SK-N-SH (cell line): ENCODE results near the gene LDHD. TPM values are rescaled to one million over a fixed set of nuclear protein-coding genes. Genes with fewer than 3 reads are reported as not detected.

Experiments
- CTCF ChIA-PET: fragments of 300-600, 350-600 bp; formaldehyde crosslinking; extraction: SDS; loops from one replicate; lab custom pipeline; 2021; lab: Yijun Ruan, JAX
- POLR2A ChIA-PET: fragments of 350-600 bp; sonication (Branson Sonifier 250); formaldehyde crosslinking; extraction: SDS; loops from one replicate; lab custom pipeline; 2020; ENCODE audit warnings: antibody characterized with exemption, inconsistent platforms; lab: Yijun Ruan, JAX
- DNase-seq: peaks from one replicate; pipeline ENCODE4 v3.0.0; 2012
- H2AFZ ChIP-seq: fragments of 200-600 bp; sonication (generic); 2 replicates; pipeline ENCODE4 v1.8.1; 2016; ENCODE audit warnings: antibody characterized with exemption, mild to moderate bottlenecking, low read depth
- H3F3A ChIP-seq: fragments of 200-600 bp; sonication (generic); replicated peaks from 2 replicates; pipeline ENCODE3; 2016; ENCODE audit warnings: antibody characterized with exemption, mild to moderate bottlenecking; ENCODE audit not compliant: insufficient read depth
- H3K27ac ChIP-seq, 2 experiments: fragments of 200-500 bp in 1 of 2; fragments of 200-600 bp in 1 of 2; sonication (Bioruptor generic) in 1 of 2; sonication (generic), shearing (Covaris generic) in 1 of 2; 2 replicates each; pipeline versions ENCODE4 v1.5.1 to v1.6.1; 2014 to 2016; ENCODE audit warnings: low read depth in 2 of 2, inconsistent platforms in 1 of 2, low read length in 1 of 2, mild to moderate bottlenecking in 1 of 2, mixed read lengths in 1 of 2
- H3K27me3 ChIP-seq: fragments of 200-600 bp; sonication (generic), shearing (Covaris generic); 2 replicates; pipeline ENCODE4 v1.6.1; 2016; ENCODE audit warnings: mixed run types; ENCODE audit not compliant: insufficient read depth
- H3K36me3 ChIP-seq, 2 experiments: fragments of 200-500 bp in 1 of 2; fragments of 200-600 bp in 1 of 2; sonication (Bioruptor generic) in 1 of 2; sonication (generic) in 1 of 2; replicated peaks in 1 of 2; 2 replicates each; pipeline versions ENCODE3 to v1.5.1; 2014 to 2016; ENCODE audit warnings: low read length in 1 of 2, mild to moderate bottlenecking in 1 of 2; ENCODE audit not compliant: insufficient read depth in 2 of 2, control insufficient read depth in 1 of 2
- H3K4me1 ChIP-seq, 2 experiments: fragments of 200-500 bp in 1 of 2; fragments of 200-600 bp in 1 of 2; sonication (Bioruptor generic) in 1 of 2; sonication (generic), shearing (Covaris generic) in 1 of 2; 2 replicates each; pipeline versions ENCODE4 v1.5.1 to v1.6.1; 2014 to 2016; ENCODE audit warnings: low read depth in 1 of 2, low read length in 1 of 2, mixed run types in 1 of 2; ENCODE audit not compliant: insufficient read depth in 2 of 2, control insufficient read depth in 1 of 2
- H3K4me2 ChIP-seq: fragments of 200-600 bp; sonication (generic), shearing (Covaris generic); 2 replicates; pipeline ENCODE4 v1.6.1; 2017; ENCODE audit warnings: mixed run types
- H3K4me3 ChIP-seq, 2 experiments: fragments of 200-500 bp in 1 of 2; fragments of 200-600 bp in 1 of 2; sonication (Bioruptor generic) in 1 of 2; sonication (generic), shearing (Covaris generic) in 1 of 2; 2 replicates each; pipeline versions ENCODE4 v1.5.1 to v1.8.1; 2014 to 2016; ENCODE audit warnings: low read depth in 2 of 2, inconsistent platforms in 1 of 2, low read length in 1 of 2, mild to moderate bottlenecking in 1 of 2, mixed read lengths in 1 of 2, moderate library complexity in 1 of 2
- H3K79me2 ChIP-seq: fragments of 200-600 bp; sonication (generic); 2 replicates; pipeline ENCODE4 v1.8.1; 2017; ENCODE audit warnings: mild to moderate bottlenecking; ENCODE audit not compliant: insufficient read depth
- H3K9ac ChIP-seq: fragments of 200-600 bp; sonication (generic); 2 replicates; pipeline ENCODE4 v1.6.1; 2017; ENCODE audit warnings: mixed run types
- H3K9me2 ChIP-seq: fragments of 200-600 bp; sonication (generic); 2 replicates; pipeline ENCODE4 v1.6.1; 2017; ENCODE audit warnings: mixed run types
- H3K9me3 ChIP-seq: fragments of 200-600 bp; sonication (generic); 2 replicates; pipeline ENCODE4 v1.6.1; 2017; ENCODE audit warnings: mixed run types, mild to moderate bottlenecking, moderate library complexity
- H4K20me1 ChIP-seq: fragments of 200-600 bp; sonication (generic); 2 replicates; pipeline ENCODE4 v1.6.1; 2017; ENCODE audit warnings: mild to moderate bottlenecking, mixed run types; ENCODE audit not compliant: insufficient read depth
- ELF1 ChIP-seq: IDR thresholded peaks from 2 replicates; pipeline ENCODE4 v1.4.0; 2012
- EP300 ChIP-seq, 2 experiments: IDR thresholded peaks; 2 replicates each; pipeline versions ENCODE4 v1.4.0 to v1.6.1; 2012; ENCODE audit warnings: borderline replicate concordance in 1 of 2, low read depth in 1 of 2, low read length in 1 of 2
- FOSL2 ChIP-seq: IDR thresholded peaks from 2 replicates; pipeline ENCODE4 v1.4.0; 2012; ENCODE audit warnings: low read depth, mild to moderate bottlenecking, moderate library complexity, borderline replicate concordance
- FOXJ3 ChIP-seq: sonication (generic); formaldehyde crosslinking; IDR thresholded peaks from 2 replicates; pipeline ENCODE4 v1.5.1; 2020; ENCODE audit warnings: mild to moderate bottlenecking, missing genetic modification reagents
- FOXM1 ChIP-seq: IDR thresholded peaks from 2 replicates; pipeline ENCODE4 v1.4.0; 2012; ENCODE audit warnings: low read depth, mild to moderate bottlenecking
- JUND ChIP-seq: IDR thresholded peaks from 2 replicates; pipeline ENCODE4 v1.4.0; 2012
- NRF1 ChIP-seq: IDR thresholded peaks from 2 replicates; pipeline ENCODE4 v1.6.1; 2012; ENCODE audit warnings: low read depth, mild to moderate bottlenecking, low read length
- POLR2AphosphoS5 ChIP-seq: IDR thresholded peaks from 2 replicates; pipeline ENCODE4 v1.6.1; 2012; ENCODE audit warnings: low read depth, low read length
- RAD21 ChIP-seq: IDR thresholded peaks from 2 replicates; pipeline ENCODE4 v1.6.1; 2012; ENCODE audit warnings: mild to moderate bottlenecking, low read length
- TAF1 ChIP-seq: IDR thresholded peaks from 2 replicates; pipeline ENCODE4 v1.6.1; 2012; ENCODE audit warnings: low read depth, mild to moderate bottlenecking, low read length, moderate library complexity, borderline replicate concordance
- TEAD4 ChIP-seq: IDR thresholded peaks from 2 replicates; pipeline ENCODE4 v1.4.0; 2012; ENCODE audit warnings: mild to moderate bottlenecking, borderline replicate concordance; ENCODE audit not compliant: insufficient read depth
- YY1 ChIP-seq: IDR thresholded peaks from 2 replicates; pipeline ENCODE4 v1.4.0; 2012; ENCODE audit warnings: low read depth, mild to moderate bottlenecking
- WGBS: methylation state at CpG from one replicate; pipeline ENCODE4 v1.1.6; 2017; ENCODE audit warnings: low lambda C conversion rate; 5-methylcytosine and 5-hydroxymethylcytosine counted together
- polyA plus RNA-seq, 3 experiments: library from polyadenylated mRNA; depleted of rRNA; stranded (reverse); fragments of >200 nt; gene quantifications; 2 replicates each; pipeline ENCODE4 v1.2.3, GENCODE V29; 2012
- TF ChIP-seq, protein P1 (sequence below): IDR thresholded peaks from 2 replicates; pipeline ENCODE4 v1.6.1; 2012; ENCODE audit warnings: mild to moderate bottlenecking, low read depth, low read length, moderate library complexity
- TF ChIP-seq, protein P2 (sequence below): IDR thresholded peaks from 2 replicates; pipeline ENCODE4 v1.4.0; 2012; ENCODE audit warnings: low read depth
- TF ChIP-seq, protein P3 (sequence below): IDR thresholded peaks from 2 replicates; pipeline ENCODE4; 2012

LDHD gene
- polyA plus RNA-seq, 1 of the 3 experiments (the other 2 are of a cell fraction): 0.53 TPM

DNA sequence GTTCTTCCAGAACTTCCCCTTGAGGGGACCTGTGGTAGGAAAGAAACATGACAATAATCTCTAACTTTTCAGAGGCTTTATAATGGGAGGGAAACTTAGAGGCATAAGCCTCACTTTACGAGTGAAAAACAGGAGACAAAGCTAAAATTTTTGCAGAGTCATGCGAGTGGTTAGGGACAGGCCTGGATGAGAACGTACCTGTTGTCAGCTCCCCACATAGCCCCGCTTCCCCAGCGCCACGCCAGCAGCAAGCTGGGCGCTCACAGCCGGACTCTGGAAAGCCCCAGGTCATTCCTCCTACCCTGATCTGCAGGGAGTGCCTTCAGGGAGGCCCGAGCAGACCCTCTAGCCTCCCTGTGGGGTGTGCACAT, 53.6 kb downstream of the LDHD start:
- TF ChIP-seq YY1 (no peak), FOXM1 (no peak), FOXJ3 (CRISPR knock-in tag) (no peak), EP300 (IDR thresholded peaks at IDR 0.05; ENCODE audit: borderline replicate concordance in 1 of 2, low read depth in 1 of 2, low read length in 1 of 2) (no peak), RAD21 (no peak), NRF1 (no peak), FOSL2 (no peak), ELF1 (no peak), JUND (no peak), POLR2AphosphoS5 (no peak), TEAD4 (no peak), TAF1 (no peak)
- TF ChIP-seq, protein P1, sequence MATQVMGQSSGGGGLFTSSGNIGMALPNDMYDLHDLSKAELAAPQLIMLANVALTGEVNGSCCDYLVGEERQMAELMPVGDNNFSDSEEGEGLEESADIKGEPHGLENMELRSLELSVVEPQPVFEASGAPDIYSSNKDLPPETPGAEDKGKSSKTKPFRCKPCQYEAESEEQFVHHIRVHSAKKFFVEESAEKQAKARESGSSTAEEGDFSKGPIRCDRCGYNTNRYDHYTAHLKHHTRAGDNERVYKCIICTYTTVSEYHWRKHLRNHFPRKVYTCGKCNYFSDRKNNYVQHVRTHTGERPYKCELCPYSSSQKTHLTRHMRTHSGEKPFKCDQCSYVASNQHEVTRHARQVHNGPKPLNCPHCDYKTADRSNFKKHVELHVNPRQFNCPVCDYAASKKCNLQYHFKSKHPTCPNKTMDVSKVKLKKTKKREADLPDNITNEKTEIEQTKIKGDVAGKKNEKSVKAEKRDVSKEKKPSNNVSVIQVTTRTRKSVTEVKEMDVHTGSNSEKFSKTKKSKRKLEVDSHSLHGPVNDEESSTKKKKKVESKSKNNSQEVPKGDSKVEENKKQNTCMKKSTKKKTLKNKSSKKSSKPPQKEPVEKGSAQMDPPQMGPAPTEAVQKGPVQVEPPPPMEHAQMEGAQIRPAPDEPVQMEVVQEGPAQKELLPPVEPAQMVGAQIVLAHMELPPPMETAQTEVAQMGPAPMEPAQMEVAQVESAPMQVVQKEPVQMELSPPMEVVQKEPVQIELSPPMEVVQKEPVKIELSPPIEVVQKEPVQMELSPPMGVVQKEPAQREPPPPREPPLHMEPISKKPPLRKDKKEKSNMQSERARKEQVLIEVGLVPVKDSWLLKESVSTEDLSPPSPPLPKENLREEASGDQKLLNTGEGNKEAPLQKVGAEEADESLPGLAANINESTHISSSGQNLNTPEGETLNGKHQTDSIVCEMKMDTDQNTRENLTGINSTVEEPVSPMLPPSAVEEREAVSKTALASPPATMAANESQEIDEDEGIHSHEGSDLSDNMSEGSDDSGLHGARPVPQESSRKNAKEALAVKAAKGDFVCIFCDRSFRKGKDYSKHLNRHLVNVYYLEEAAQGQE: no peak
- TF ChIP-seq, protein P2, sequence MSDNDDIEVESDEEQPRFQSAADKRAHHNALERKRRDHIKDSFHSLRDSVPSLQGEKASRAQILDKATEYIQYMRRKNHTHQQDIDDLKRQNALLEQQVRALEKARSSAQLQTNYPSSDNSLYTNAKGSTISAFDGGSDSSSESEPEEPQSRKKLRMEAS: no peak
- TF ChIP-seq, protein P3, sequence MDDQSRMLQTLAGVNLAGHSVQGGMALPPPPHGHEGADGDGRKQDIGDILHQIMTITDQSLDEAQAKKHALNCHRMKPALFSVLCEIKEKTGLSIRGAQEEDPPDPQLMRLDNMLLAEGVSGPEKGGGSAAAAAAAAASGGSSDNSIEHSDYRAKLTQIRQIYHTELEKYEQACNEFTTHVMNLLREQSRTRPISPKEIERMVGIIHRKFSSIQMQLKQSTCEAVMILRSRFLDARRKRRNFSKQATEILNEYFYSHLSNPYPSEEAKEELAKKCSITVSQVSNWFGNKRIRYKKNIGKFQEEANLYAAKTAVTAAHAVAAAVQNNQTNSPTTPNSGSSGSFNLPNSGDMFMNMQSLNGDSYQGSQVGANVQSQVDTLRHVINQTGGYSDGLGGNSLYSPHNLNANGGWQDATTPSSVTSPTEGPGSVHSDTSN: no peak
- H3K9me2 ChIP-seq: no peaks in the 10 kb centered on the region
- ChIA-PET CTCF (interaction anchor here (1.3 to 3.4 kb wide), 3 partner anchors 10 to 65 kb away, joined by 3 to 10 read pairs (median 9); partner anchors contain the start of gene ZNRF1), POLR2A (no interaction called here)
- no peaks in the 10 kb centered on the region for H3K9me3 ChIP-seq
- no peaks in the 10 kb centered on the region for H3F3A ChIP-seq
- WGBS: 89% methylated on average over 3 of the region's 9 CpGs
- peaks cover 0 to 3% of the 10 kb centered on the region in 2 experiments for H3K36me3 ChIP-seq
- H3K27me3 ChIP-seq: no peaks in the 10 kb centered on the region
- H4K20me1 ChIP-seq: peaks cover 56% of the 10 kb centered on the region
- H2AFZ ChIP-seq: no peak overlapping the region
- H3K4me1 ChIP-seq: peaks cover 0 to 9% of the 10 kb centered on the region in 2 experiments; a peak in 1 of 4 replicates
- H3K4me3 ChIP-seq: no peak overlapping the region
- DNase-seq: no peak
- H3K9ac ChIP-seq: no peak overlapping the region
- peaks cover 94% of the 10 kb centered on the region for H3K79me2 ChIP-seq
- no peak overlapping the region for H3K4me2 ChIP-seq
- H3K27ac ChIP-seq: no peak overlapping the region
